HCT116 (cell line): ENCODE results near the gene CLDN15. TPM values are rescaled to one million over a fixed set of nuclear protein-coding genes. Genes with fewer than 3 reads are reported as not detected.

Experiments used
- ATAC-seq: fragments of 200-7000 bp; cut with Tn5 transposase; 2 replicates; pipeline ENCODE4 v1.9.1; 2020; ENCODE audit warnings: mild to moderate bottlenecking, moderate library complexity
- BruUV-seq: library from RNA; stranded (reverse); fragments of 400-500 nt; replicated peaks from 2 replicates; lab custom pipeline; 2021; lab: Mats Ljungman, UMichigan
- CTCF ChIA-PET: fragments of 300-600 bp; sonication (Branson Sonifier 250); formaldehyde crosslinking; loops from one replicate; lab custom pipeline; 2021; ENCODE audit warnings: antibody characterized with exemption; lab: Charles Lee
- POLR2A ChIA-PET: fragments of 300-600, 350-600 bp; sonication (Branson Sonifier 250); formaldehyde crosslinking; loops from one replicate; lab custom pipeline; 2021; ENCODE audit warnings: antibody characterized with exemption; lab: Charles Lee
- RAD21 ChIA-PET, 2 experiments: fragments of 300-600 bp; sonication (Branson Sonifier 250); formaldehyde crosslinking; loops; one replicate each; lab custom pipeline; 2023; ENCODE audit warnings: low total read pairs in 2 of 2; ENCODE audit not compliant: uncharacterized antibody in 2 of 2, unreplicated experiment in 2 of 2, low non-redundant PET in 1 of 2; lab: Charles Lee
- DNase-seq: peaks from one replicate; pipeline ENCODE4 v3.0.0-alpha.2; 2010; ENCODE audit warnings: low read depth, low spot score
- H2AFZ ChIP-seq: fragments of 200-600 bp; shearing (Covaris generic), sonication (generic); 2 replicates; pipeline ENCODE4 v1.6.1; 2017; ENCODE audit warnings: low read depth, mixed run types, mixed read lengths, antibody characterized with exemption, low read length; ENCODE audit not compliant: poor library complexity, severe bottlenecking
- H3K27ac ChIP-seq: 2 replicates; pipeline ENCODE4 v1.5.1; 2012; ENCODE audit warnings: low read depth, low read length
- H3K27me3 ChIP-seq: fragments of 200-600 bp; sonication (generic); 2 replicates; pipeline ENCODE4 v1.6.1; 2016; ENCODE audit warnings: mixed run types, low read length, mixed read lengths; ENCODE audit not compliant: insufficient read depth
- H3K36me3 ChIP-seq, 2 experiments: fragments of 200-500 bp in 1 of 2; fragments of 200-600 bp in 1 of 2; sonication (Bioruptor generic) in 1 of 2; sonication (generic) in 1 of 2; 2 replicates each; pipeline versions ENCODE4 v1.5.1 to v1.6.1; 2014 to 2016; ENCODE audit warnings: low read length in 2 of 2, inconsistent platforms in 1 of 2, mixed read lengths in 1 of 2, mixed run types in 1 of 2; ENCODE audit not compliant: insufficient read depth in 2 of 2, control insufficient read depth in 1 of 2
- H3K4me1 ChIP-seq, 2 experiments: fragments of 200-600 bp in 1 of 2; sonication (generic) in 1 of 2; 2 replicates each; pipeline versions ENCODE4 v1.5.1 to v1.6.1; 2012 to 2017; ENCODE audit warnings: low read length in 2 of 2, inconsistent platforms in 1 of 2, mild to moderate bottlenecking in 1 of 2, mixed read lengths in 1 of 2, mixed run types in 1 of 2, moderate library complexity in 1 of 2; ENCODE audit not compliant: insufficient read depth in 2 of 2, control insufficient read depth in 1 of 2
- H3K4me2 ChIP-seq: fragments of 200-600 bp; sonication (generic); 2 replicates; pipeline ENCODE4 v1.6.1; 2017; ENCODE audit warnings: mixed run types, low read length, mixed read lengths
- H3K4me3 ChIP-seq, 2 experiments: fragments of 200-600 bp in 1 of 2; sonication (generic) in 1 of 2; replicated peaks in 1 of 2; 2 replicates each; pipeline ENCODE4 v1.5.1; 2011 to 2016; ENCODE audit warnings: low read length in 2 of 2, control low read depth in 1 of 2, low read depth in 1 of 2, mild to moderate bottlenecking in 1 of 2, mixed read lengths in 1 of 2, mixed run types in 1 of 2
- H3K79me2 ChIP-seq: fragments of 200-600 bp; sonication (generic); 2 replicates; pipeline ENCODE4 v1.6.1; 2017; ENCODE audit warnings: mild to moderate bottlenecking, mixed run types, low read length, moderate library complexity, mixed read lengths; ENCODE audit not compliant: insufficient read depth
- H3K9ac ChIP-seq: fragments of 200-600 bp; sonication (generic); 2 replicates; pipeline ENCODE4 v1.6.1; 2016; ENCODE audit warnings: low read length, mixed read lengths
- H3K9me2 ChIP-seq: fragments of 200-600 bp; sonication (generic), shearing (Covaris generic); 2 replicates; pipeline ENCODE4 v1.6.1; 2017; ENCODE audit warnings: mixed run types, mild to moderate bottlenecking, moderate library complexity; ENCODE audit not compliant: insufficient read depth
- H3K9me3 ChIP-seq, 2 experiments: fragments of 200-500 bp in 1 of 2; fragments of 200-600 bp in 1 of 2; sonication (Bioruptor generic) in 1 of 2; sonication (generic) in 1 of 2; 2 replicates each; pipeline ENCODE4 v1.6.1; 2014 to 2017; ENCODE audit warnings: low read length in 2 of 2, mixed read lengths in 2 of 2, inconsistent platforms in 1 of 2, low read depth in 1 of 2, mild to moderate bottlenecking in 1 of 2, mixed run types in 1 of 2, moderate library complexity in 1 of 2; ENCODE audit not compliant: control insufficient read depth in 1 of 2, insufficient read depth in 1 of 2
- H4K20me1 ChIP-seq: fragments of 200-600 bp; sonication (generic), shearing (Covaris generic); 2 replicates; pipeline ENCODE4 v1.6.1; 2017; ENCODE audit warnings: mixed run types, mild to moderate bottlenecking, moderate library complexity; ENCODE audit not compliant: insufficient read depth
- ATF3 ChIP-seq: IDR thresholded peaks from 2 replicates; pipeline ENCODE4 v1.6.1; 2012
- CBX3 ChIP-seq: IDR thresholded peaks from 2 replicates; pipeline ENCODE4 v1.6.1; 2012; ENCODE audit warnings: low read depth
- CTCF ChIP-seq, 3 experiments: fragments of 200-600 bp in 1 of 3; sonication (generic) in 1 of 3; IDR thresholded peaks in 2 of 3; conservative IDR thresholded peaks in 1 of 3; 2 replicates each; pipeline ENCODE4 v1.5.1; 2012 to 2017; ENCODE audit warnings: low read depth in 2 of 3, low read length in 2 of 3, antibody characterized with exemption in 1 of 3, borderline replicate concordance in 1 of 3, control low read depth in 1 of 3, mild to moderate bottlenecking in 1 of 3, mixed read lengths in 1 of 3, mixed run types in 1 of 3, moderate library complexity in 1 of 3; ENCODE audit not compliant: insufficient read depth in 1 of 3
- FOSL1 ChIP-seq: IDR thresholded peaks from 2 replicates; pipeline ENCODE4 v1.6.1; 2012; ENCODE audit warnings: low read depth
- JUND ChIP-seq: IDR thresholded peaks from 2 replicates; pipeline ENCODE4 v1.6.1; 2012
- MAX ChIP-seq: IDR thresholded peaks from 2 replicates; pipeline ENCODE4 v1.6.1; 2012
- POLR2A ChIP-seq: IDR thresholded peaks from 2 replicates; pipeline ENCODE4 v1.7.0; 2011; ENCODE audit warnings: borderline replicate concordance; ENCODE audit not compliant: insufficient read depth, insufficient read length; ENCODE audit errors: extremely low read depth
- POLR2AphosphoS5 ChIP-seq: IDR thresholded peaks from 2 replicates; pipeline ENCODE4 v1.6.1; 2011; ENCODE audit warnings: mild to moderate bottlenecking, low read depth, low read length, moderate library complexity
- RAD21 ChIP-seq: IDR thresholded peaks from 2 replicates; pipeline ENCODE4 v1.6.1; 2012; ENCODE audit warnings: low read depth, mild to moderate bottlenecking
- SIN3A ChIP-seq: IDR thresholded peaks from 2 replicates; pipeline ENCODE4 v1.6.1; 2012; ENCODE audit warnings: low read depth
- TCF7L2 ChIP-seq: IDR thresholded peaks from 2 replicates; pipeline ENCODE4 v1.7.0; 2011; ENCODE audit warnings: borderline replicate concordance, inconsistent platforms; ENCODE audit not compliant: insufficient read depth, insufficient read length; ENCODE audit errors: extremely low read depth
- YY1 ChIP-seq: IDR thresholded peaks from 2 replicates; pipeline ENCODE4 v1.6.1; 2011; ENCODE audit warnings: low read length, low read depth, moderate library complexity, mild to moderate bottlenecking; ENCODE audit not compliant: insufficient replicate concordance; ENCODE audit errors: extremely low read depth
- ZBTB33 ChIP-seq: IDR thresholded peaks from 2 replicates; pipeline ENCODE4 v1.6.1; 2011; ENCODE audit warnings: mild to moderate bottlenecking, low read length, moderate library complexity; ENCODE audit not compliant: insufficient replicate concordance; ENCODE audit errors: extremely low read depth
- ZFX ChIP-seq: fragments of 450-650 bp; IDR thresholded peaks from 2 replicates; pipeline ENCODE4 v1.6.1; 2017
- ZNF274 ChIP-seq: fragments of 200-500 bp; sonication (Bioruptor generic); IDR thresholded peaks from 2 replicates; pipeline ENCODE4 v1.6.1; 2014; ENCODE audit warnings: mild to moderate bottlenecking, low read depth, low read length, inconsistent platforms
- intact Hi-C: fragments of 100-400 bp; cut with micrococcal nuclease; formaldehyde crosslinking; loops from 2 replicates; pipeline ENCODE4 v1.10.0; 2022
- total RNA-seq: library from RNA; stranded (reverse); gene quantifications from one replicate; pipeline ENCODE4 v1.2.1, GENCODE V29; 2021; ENCODE audit not compliant: unreplicated experiment

The CLDN15 gene
- total RNA-seq, 1 experiment from 2014 or later = 16.9 TPM

- TF ChIP-seq POLR2AphosphoS5 = no peak
Measured at GRCh38 chr7:101269664-101270063, 32.1 kb upstream of the CLDN15 start (continued).

- no peaks in the 10 kb centered on the region for H3K36me3 ChIP-seq
- H3K79me2 ChIP-seq = no peaks in the 10 kb centered on the region
- BruUV-seq = no TSS peak
- peaks cover 0 to 4% of the 10 kb centered on the region in 2 experiments; a peak in 2 of 4 replicates for H3K4me1 ChIP-seq
- no peaks in the 10 kb centered on the region for H3K27me3 ChIP-seq
- intact Hi-C loops = no loop called here
- POLR2A ChIA-PET = no interaction called here
- ATAC-seq = no peak
- H4K20me1 ChIP-seq = no peaks in the 10 kb centered on the region
- TF ChIP-seq ATF3 = no peak
- TF ChIP-seq FOSL1 = no peak
- TF ChIP-seq ZFX = no peak
- TF ChIP-seq SIN3A = no peak
- TF ChIP-seq POLR2A = no peak
- TF ChIP-seq TCF7L2 = no peak
- no peak for TF ChIP-seq ZBTB33
- no peak for TF ChIP-seq JUND
- TF ChIP-seq CTCF (IDR thresholded peaks at IDR 0.05 in 2 of 3, conservative IDR thresholded peaks at IDR 0.05 in 1 of 3; ENCODE audit: borderline replicate concordance in 1 of 3, insufficient read depth in 1 of 3, low read depth in 2 of 3, low read length in 2 of 3) = no peak
- no peak for TF ChIP-seq YY1
- TF ChIP-seq CBX3 = no peak
- no peak for TF ChIP-seq MAX
- no peak for TF ChIP-seq ZNF274
- no peak for TF ChIP-seq RAD21
- TF ChIP-seq, all 23 proteins: peak for 0
- H3K9ac ChIP-seq = no peak overlapping the region
- ChIA-PET CTCF (interaction anchor here (1.0 to 1.4 kb wide), 2 partner anchors 17 kb away, joined by 3 to 4 read pairs; no protein-coding TSS in a partner anchor), RAD21 (no interaction called here)
- H3K9me2 ChIP-seq = no peaks in the 10 kb centered on the region
- H3K9me3 ChIP-seq = no peaks in the 10 kb centered on the region
- H3K4me2 ChIP-seq = no peak overlapping the region
- no peak for DNase-seq
- H2AFZ ChIP-seq = no peak overlapping the region
- H3K27ac ChIP-seq = no peak overlapping the region
- no peak overlapping the region for H3K4me3 ChIP-seq
Measured at GRCh38 chr7:101265622-101266516, 28.3 kb upstream of the CLDN15 start.
